Caco-2 (cell line): Measurements from ENCODE around the gene MCTP1. TPM values are rescaled to one million over a fixed set of nuclear protein-coding genes. Genes with fewer than 3 reads are reported as not detected.

ENCODE experiments used
- BruUV-seq: library from RNA; stranded (reverse); fragments of 400-500 nt; replicated peaks from 2 replicates; lab custom pipeline; 2021; lab: Mats Ljungman, UMichigan
- CTCF ChIA-PET: fragments of 300-600 bp; sonication (Branson Sonifier 250); formaldehyde crosslinking; loops from one replicate; lab custom pipeline; 2022; ENCODE audit warnings: antibody characterized with exemption; lab: Charles Lee
- POLR2A ChIA-PET: fragments of 300-600 bp; sonication (Branson Sonifier 250); formaldehyde crosslinking; loops from one replicate; lab custom pipeline; 2022; ENCODE audit warnings: antibody characterized with exemption; lab: Charles Lee
- DNase-seq, 2 experiments: peaks; one replicate each; pipeline versions ENCODE4 v3.0.0 to v3.0.0-alpha.2; 2020 to 2022
- H3K27me3 ChIP-seq: replicated peaks from 2 replicates; pipeline ENCODE4 v1.6.0; 2011; ENCODE audit warnings: low read length; ENCODE audit not compliant: control insufficient read depth, insufficient read depth
- H3K36me3 ChIP-seq: 2 replicates; pipeline ENCODE4 v1.5.1; 2011; ENCODE audit warnings: low read length; ENCODE audit not compliant: control insufficient read depth, insufficient read depth
- H3K4me1 ChIP-seq: fragments of 250-450 bp; sonication (Bioruptor Pico); 2 replicates; pipeline ENCODE4 v1.5.1; 2020; ENCODE audit warnings: mild to moderate bottlenecking
- H3K4me3 ChIP-seq: 2 replicates; pipeline ENCODE4 v1.5.1; 2011; ENCODE audit warnings: low read depth, mild to moderate bottlenecking, control low read depth, low read length
- H3K9me3 ChIP-seq: fragments of 250-450 bp; sonication (Bioruptor Pico); 2 replicates; pipeline ENCODE4 v1.5.1; 2020; ENCODE audit warnings: mild to moderate bottlenecking, moderate library complexity
- H3K27ac Mint-ChIP-seq: one replicate; pipeline ENCODE4 v1.8.0; 2022; ENCODE audit warnings: mixed read lengths; ENCODE audit not compliant: unreplicated experiment
- H3K27me3 Mint-ChIP-seq: one replicate; pipeline ENCODE4 v1.8.0; 2022; ENCODE audit warnings: mixed read lengths; ENCODE audit not compliant: insufficient read depth, unreplicated experiment
- H3K36me3 Mint-ChIP-seq: one replicate; pipeline ENCODE4 v1.8.0; 2022; ENCODE audit warnings: mild to moderate bottlenecking, mixed read lengths; ENCODE audit not compliant: insufficient read depth, unreplicated experiment
- H3K4me1 Mint-ChIP-seq: one replicate; pipeline ENCODE4 v1.8.0; 2022; ENCODE audit warnings: low read depth, mixed read lengths; ENCODE audit not compliant: unreplicated experiment
- H3K4me3 Mint-ChIP-seq: one replicate; pipeline ENCODE4 v1.8.0; 2022; ENCODE audit warnings: mild to moderate bottlenecking, moderate library complexity, mixed read lengths; ENCODE audit not compliant: unreplicated experiment
- H3K9me3 Mint-ChIP-seq: one replicate; pipeline ENCODE4 v1.8.0; 2022; ENCODE audit warnings: mixed read lengths; ENCODE audit not compliant: unreplicated experiment
- CTCF ChIP-seq, 2 experiments: fragments of 200-600 bp in 1 of 2; IDR thresholded peaks; 1 replicate in 1 of 2; 2 replicates in 1 of 2; pipeline versions ENCODE4 v1.5.1 to v1.8.0; 2011 to 2022; ENCODE audit warnings: antibody characterized with exemption in 1 of 2, control low read depth in 1 of 2, inconsistent platforms in 1 of 2, low read depth in 1 of 2, low read length in 1 of 2, mild to moderate bottlenecking in 1 of 2, moderate library complexity in 1 of 2; ENCODE audit not compliant: insufficient read depth in 1 of 2, severe bottlenecking in 1 of 2, unreplicated experiment in 1 of 2
- intact Hi-C: fragments of 100-400 bp; cut with micrococcal nuclease; formaldehyde crosslinking; loops from one replicate; pipeline ENCODE4 v1.10.0; 2022; ENCODE audit not compliant: unreplicated experiment
- total RNA-seq: library from RNA; stranded (reverse); gene quantifications from 2 replicates; pipeline ENCODE4 v1.2.3, GENCODE V29; 2022

The MCTP1 gene
- total RNA-seq, 1 experiment from 2014 or later, result 3.2 TPM

- POLR2A ChIA-PET, result no interaction called here
- intact Hi-C loops, result no loop called here
- DNase-seq, result no peak
- BruUV-seq, result no TSS peak
- H3K4me1 Mint-ChIP-seq, result no peaks in the 10 kb centered on the region
- H3K27ac Mint-ChIP-seq, result no peak overlapping the region
- no peak overlapping the region for H3K4me3 ChIP-seq
- H3K4me3 Mint-ChIP-seq, result no peak overlapping the region
- H3K27me3 ChIP-seq, result no peaks in the 10 kb centered on the region
- TF ChIP-seq CTCF (IDR thresholded peaks at IDR 0.05; ENCODE audit: insufficient read depth in 1 of 2, low read depth in 1 of 2, low read length in 1 of 2, severe bottlenecking in 1 of 2, unreplicated experiment in 1 of 2), result no peak
- peaks cover 5% of the 10 kb centered on the region for H3K4me1 ChIP-seq
- CTCF ChIA-PET, result no interaction called here
- H3K9me3 ChIP-seq, result no peaks in the 10 kb centered on the region
- no peaks in the 10 kb centered on the region for H3K27me3 Mint-ChIP-seq
- no peaks in the 10 kb centered on the region for H3K36me3 Mint-ChIP-seq
- H3K36me3 ChIP-seq, result no peaks in the 10 kb centered on the region
- no peaks in the 10 kb centered on the region for H3K9me3 Mint-ChIP-seq
These were observed 27.9 kb downstream of the MCTP1 start for GRCh38 chr5:95256991-95257390.

- no peak for DNase-seq
- no peaks in the 10 kb centered on the region for H3K27me3 ChIP-seq
- no peaks in the 10 kb centered on the region; the same call in 1 of the 2 replicates for H3K4me1 ChIP-seq
- H3K27ac Mint-ChIP-seq, result no peak overlapping the region
- ChIA-PET POLR2A (no interaction called here), CTCF (no interaction called here)
- H3K4me3 ChIP-seq, result no peak overlapping the region
- BruUV-seq, result no TSS peak
- no peaks in the 10 kb centered on the region for H3K9me3 ChIP-seq
- no peaks in the 10 kb centered on the region for H3K36me3 Mint-ChIP-seq
- no peak for TF ChIP-seq CTCF (IDR thresholded peaks at IDR 0.05; ENCODE audit: insufficient read depth in 1 of 2, low read depth in 1 of 2, low read length in 1 of 2, severe bottlenecking in 1 of 2, unreplicated experiment in 1 of 2)
- no peak overlapping the region for H3K4me3 Mint-ChIP-seq
- no peaks in the 10 kb centered on the region for H3K9me3 Mint-ChIP-seq
- no peaks in the 10 kb centered on the region for H3K27me3 Mint-ChIP-seq
- H3K4me1 Mint-ChIP-seq, result no peaks in the 10 kb centered on the region
- intact Hi-C loops, result no loop called here
- H3K36me3 ChIP-seq, result no peaks in the 10 kb centered on the region
These were observed 28.4 kb downstream of the MCTP1 start for GRCh38 chr5:95256446-95256845.

- no peaks in the 10 kb centered on the region for H3K4me1 Mint-ChIP-seq
- no TSS peak for BruUV-seq
- intact Hi-C loops, result no loop called here
- Histone ChIP-seq H3K27me3 (no peaks in the 10 kb centered on the region), H3K4me1 (no peaks in the 10 kb centered on the region), H3K36me3 (no peaks in the 10 kb centered on the region), H3K9me3 (no peaks in the 10 kb centered on the region; the same call in 1 of the 2 replicates), H3K4me3 (no peak overlapping the region)
- H3K9me3 Mint-ChIP-seq, result no peaks in the 10 kb centered on the region
- no peak overlapping the region for H3K4me3 Mint-ChIP-seq
- DNase-seq, result no peak
- ChIA-PET CTCF (no interaction called here), POLR2A (no interaction called here)
- no peak for TF ChIP-seq CTCF (IDR thresholded peaks at IDR 0.05; ENCODE audit: insufficient read depth in 1 of 2, low read depth in 1 of 2, low read length in 1 of 2, severe bottlenecking in 1 of 2, unreplicated experiment in 1 of 2)
- no peak overlapping the region for H3K27ac Mint-ChIP-seq
- no peaks in the 10 kb centered on the region for H3K36me3 Mint-ChIP-seq
- no peaks in the 10 kb centered on the region for H3K27me3 Mint-ChIP-seq
These were observed 32.1 kb downstream of the MCTP1 start for GRCh38 chr5:95252801-95253200.
